ENCODE measurements around the gene TTLL7.

Gene TTLL7

DNA sequence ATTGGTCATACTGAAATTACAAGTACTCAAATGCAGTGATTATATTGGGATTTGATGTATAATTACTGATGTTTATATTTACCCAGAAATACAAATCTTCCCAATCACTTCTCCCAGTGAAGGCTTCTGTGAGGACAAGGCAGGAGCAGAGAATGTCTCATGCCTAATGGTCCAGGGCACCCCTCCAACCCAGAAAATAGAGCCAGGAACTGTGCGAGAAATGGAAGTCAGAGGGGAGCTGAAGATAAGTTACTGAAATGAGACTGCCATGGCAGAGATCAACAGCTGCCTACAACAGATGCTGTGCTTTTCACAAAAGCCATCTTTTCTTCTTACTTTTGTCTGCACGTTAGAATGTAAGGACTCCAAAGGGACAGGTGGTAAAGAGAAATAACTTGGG, 171.2 kb downstream of the TTLL7 start:
- Mint-ChIP-seq H3K4me1 (no peaks in the 10 kb centered on the region), H3K36me3 (no peaks in the 10 kb centered on the region), H3K27ac (no peak overlapping the region), H3K9me3 (no peaks in the 10 kb centered on the region), H3K4me3 (no peak overlapping the region), H3K27me3 (no peaks in the 10 kb centered on the region)
- no peak for DNase-seq
- CTCF ChIA-PET = no interaction called here

DNA sequence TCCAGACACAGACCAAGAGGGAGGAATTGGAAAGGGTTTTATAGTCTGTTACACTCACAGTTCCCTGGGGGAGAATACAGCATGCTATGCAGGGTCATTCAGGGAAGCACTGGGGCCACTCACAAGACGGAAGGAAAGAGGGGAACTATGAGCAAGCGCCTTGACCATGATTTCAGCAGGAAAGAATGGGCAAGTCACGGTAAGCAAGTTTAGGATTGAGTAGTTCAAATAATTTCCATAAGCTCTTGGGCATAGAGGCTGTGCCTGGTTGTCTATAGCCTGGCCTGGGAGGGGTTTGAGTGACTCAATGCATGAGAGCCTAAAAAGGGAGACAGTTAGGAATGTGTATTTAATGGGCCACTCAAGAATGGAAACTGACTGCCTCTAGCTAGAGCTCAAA, 176.7 kb downstream of the TTLL7 start:
- CTCF ChIA-PET = no interaction called here
- DNase-seq = no peak

DNA sequence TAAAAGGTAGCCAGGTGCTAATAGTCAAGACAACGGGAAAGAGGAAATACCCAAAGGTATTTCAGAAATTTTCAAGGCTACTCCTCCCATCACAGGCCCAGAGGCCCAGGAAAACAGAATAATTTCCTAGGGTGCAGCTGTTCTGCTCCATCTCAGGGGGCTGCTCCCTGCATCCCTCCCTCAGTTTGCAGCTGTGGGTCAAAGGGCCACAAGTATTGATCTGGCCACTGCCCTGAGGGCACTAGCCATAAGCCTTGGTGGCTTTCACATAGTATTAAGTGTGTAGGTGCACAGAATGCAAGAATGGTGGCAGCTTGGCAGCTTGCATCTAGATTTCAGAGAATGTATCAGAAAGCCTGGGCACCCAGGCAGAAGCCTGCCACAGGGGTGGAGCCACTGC, 179.5 kb downstream of the TTLL7 start:
- no peak overlapping the region for H3K4me3 Mint-ChIP-seq
- H3K4me1 Mint-ChIP-seq = no peaks in the 10 kb centered on the region
- no peak for DNase-seq
- H3K27ac Mint-ChIP-seq = no peak overlapping the region
- CTCF ChIA-PET = no interaction called here
- no peaks in the 10 kb centered on the region for H3K9me3 Mint-ChIP-seq
- no peaks in the 10 kb centered on the region for H3K27me3 Mint-ChIP-seq
- no peaks in the 10 kb centered on the region for H3K36me3 Mint-ChIP-seq

More for the DNA sequence above, 176.7 kb downstream of the TTLL7 start:
- Mint-ChIP-seq H3K4me1 (no peaks in the 10 kb centered on the region), H3K27me3 (no peaks in the 10 kb centered on the region), H3K27ac (no peak overlapping the region), H3K36me3 (no peaks in the 10 kb centered on the region), H3K4me3 (no peak overlapping the region), H3K9me3 (no peaks in the 10 kb centered on the region)

DNA sequence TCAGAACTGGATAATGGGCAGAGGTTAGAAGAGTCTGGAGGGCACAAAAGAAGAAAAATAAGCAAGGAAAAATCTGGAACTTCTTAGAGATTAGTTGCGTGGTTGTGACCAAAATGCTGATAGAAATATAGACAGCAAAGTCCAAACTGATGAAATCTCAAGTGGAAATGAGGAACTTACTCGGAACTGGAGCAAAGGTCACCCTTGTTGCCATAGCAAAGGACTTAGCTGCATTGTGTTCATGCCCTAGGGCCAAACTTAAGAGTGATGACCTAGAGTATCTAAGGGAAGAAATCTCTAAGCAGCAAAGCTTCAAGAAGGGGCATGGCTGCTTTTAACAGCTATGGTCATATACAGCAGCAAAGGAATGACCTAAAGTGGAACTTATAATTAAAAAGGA, 180.0 kb downstream of the TTLL7 start:
- Mint-ChIP-seq H3K9me3 (no peaks in the 10 kb centered on the region), H3K27me3 (no peaks in the 10 kb centered on the region), H3K36me3 (no peaks in the 10 kb centered on the region), H3K4me1 (no peaks in the 10 kb centered on the region), H3K27ac (no peak overlapping the region), H3K4me3 (no peak overlapping the region)
- CTCF ChIA-PET = no interaction called here
- no peak for DNase-seq

DNA sequence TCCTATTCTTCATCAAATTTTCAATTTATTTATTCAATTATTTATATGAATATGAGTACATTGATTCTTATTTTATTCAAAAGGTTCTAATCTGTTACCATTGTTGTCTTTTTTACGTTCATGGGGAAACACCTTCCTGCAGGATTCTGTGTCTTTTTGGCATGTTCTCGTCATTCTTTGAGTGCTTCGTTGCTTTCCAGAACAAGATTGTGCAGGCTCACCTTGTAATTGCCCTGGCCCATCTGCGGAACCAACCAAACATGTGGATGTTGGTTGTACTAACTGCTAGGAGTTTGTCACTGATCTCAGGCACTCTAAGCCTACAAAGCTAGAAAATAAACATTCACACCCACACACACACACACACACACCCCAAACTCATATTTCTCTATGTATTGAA, 182.1 kb downstream of the TTLL7 start:
- no peaks in the 10 kb centered on the region for H3K36me3 Mint-ChIP-seq
- no peak overlapping the region for H3K4me3 Mint-ChIP-seq
- CTCF ChIA-PET = no interaction called here

DNA sequence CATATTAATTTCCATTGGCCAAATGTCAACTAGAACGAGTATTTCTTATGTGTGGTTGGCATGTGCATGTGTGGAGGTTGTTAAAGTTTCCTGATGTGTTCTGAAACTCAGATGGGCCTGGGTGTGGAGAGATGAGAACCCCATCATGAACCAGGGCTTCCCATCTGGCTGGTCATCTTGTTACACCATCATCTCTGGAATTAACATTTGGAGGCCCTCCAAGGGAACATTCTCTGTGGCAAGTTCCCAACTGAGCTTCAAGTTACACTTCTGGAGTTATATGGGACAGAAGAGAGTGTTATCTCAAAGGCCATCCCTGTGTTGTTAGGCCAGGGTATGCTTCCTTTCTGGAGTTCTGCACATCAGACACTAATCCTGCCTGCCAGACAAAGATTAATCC, 183.6 kb downstream of the TTLL7 start:
- Mint-ChIP-seq H3K9me3 (no peaks in the 10 kb centered on the region), H3K36me3 (no peaks in the 10 kb centered on the region), H3K27me3 (no peaks in the 10 kb centered on the region), H3K4me1 (no peaks in the 10 kb centered on the region), H3K27ac (no peak overlapping the region), H3K4me3 (no peak overlapping the region)
- DNase-seq = no peak
- CTCF ChIA-PET = no interaction called here

More for the DNA sequence above, 182.1 kb downstream of the TTLL7 start:
- H3K4me1 Mint-ChIP-seq = no peaks in the 10 kb centered on the region
- no peak overlapping the region for H3K27ac Mint-ChIP-seq
- no peak for DNase-seq
- no peaks in the 10 kb centered on the region for H3K27me3 Mint-ChIP-seq
- H3K9me3 Mint-ChIP-seq = no peaks in the 10 kb centered on the region

Measured in activated naive CD4-positive, alpha-beta T cell treated with anti-CD3 and anti-CD28 coated beads, Interleukin-2, amount 10 ng/mL, durations not matched to agents 7 days and 5 days (primary cell).